Right kidney (tissue), 1 donor: Measurements from ENCODE around the gene DIAPH1.

ENCODE experiments used
- DNase-seq: peaks from one replicate; pipeline ENCODE4 v3.0.0-alpha.2; 2016

Gene DIAPH1

DNA sequence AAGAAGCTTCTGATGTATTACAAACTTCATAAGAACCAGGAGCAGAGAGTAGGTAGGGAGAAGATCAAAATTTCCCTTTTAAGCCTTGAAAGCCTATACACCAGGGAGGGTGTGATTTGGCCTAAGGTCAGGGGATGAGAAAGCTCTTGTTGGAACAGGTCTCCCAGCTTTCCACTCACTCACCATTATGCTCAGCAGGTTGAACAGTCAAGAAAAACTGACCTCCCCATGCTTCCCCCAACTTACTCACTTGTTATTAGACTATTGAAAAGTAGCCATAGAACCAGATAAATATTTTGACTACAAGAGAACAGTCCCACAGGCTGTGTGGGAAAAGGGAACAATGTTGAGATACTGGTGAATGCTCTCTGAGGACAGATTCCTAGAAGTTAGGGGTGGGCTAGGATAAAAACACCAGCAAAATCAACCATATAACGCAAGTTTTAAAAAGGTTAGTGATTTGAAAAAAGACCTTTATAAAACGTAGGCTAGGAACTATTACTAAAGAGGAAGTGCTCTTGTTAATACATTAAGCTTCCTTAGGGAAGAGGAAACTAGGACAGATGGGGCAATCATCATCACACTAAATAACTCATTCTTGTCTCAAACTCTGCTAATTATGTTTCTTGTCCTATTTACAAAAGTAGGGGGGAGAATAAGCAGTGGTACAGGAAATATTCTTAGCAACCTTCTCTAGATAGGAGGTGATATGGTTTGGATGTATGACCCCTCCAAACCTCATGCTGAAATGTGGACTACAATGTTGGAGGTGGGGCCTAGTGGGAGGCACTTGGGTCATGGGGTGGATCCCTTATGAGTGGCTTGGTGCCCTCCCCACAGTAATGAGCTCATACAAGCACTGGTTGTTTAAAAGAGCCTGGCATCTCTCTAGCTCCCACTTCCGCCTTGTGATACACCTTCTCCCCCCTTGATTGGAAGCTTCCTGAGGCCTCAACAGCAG, 98.9 kb downstream of the DIAPH1 start:
- no peak for DNase-seq

DNA sequence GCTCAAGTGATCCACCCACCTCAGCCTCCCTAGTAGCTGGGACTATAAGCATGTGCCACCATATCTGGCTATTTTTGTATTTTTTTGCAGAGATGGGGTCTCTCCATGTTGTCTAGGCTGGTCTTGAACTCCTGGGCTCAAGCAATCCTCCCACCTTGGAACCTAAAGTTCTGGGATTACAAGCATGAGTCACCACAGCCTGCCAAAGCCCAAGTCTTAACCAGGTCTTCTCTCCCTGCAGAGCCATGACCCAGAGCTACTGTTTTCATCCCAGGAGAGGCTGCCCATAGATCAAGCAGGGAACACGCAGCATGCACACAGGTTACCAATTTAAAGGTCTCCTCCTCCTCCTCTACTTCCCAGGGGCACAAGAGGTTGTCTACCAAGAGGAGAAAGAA, 100.2 kb downstream of the DIAPH1 start:
- DNase-seq = no peak

DNA sequence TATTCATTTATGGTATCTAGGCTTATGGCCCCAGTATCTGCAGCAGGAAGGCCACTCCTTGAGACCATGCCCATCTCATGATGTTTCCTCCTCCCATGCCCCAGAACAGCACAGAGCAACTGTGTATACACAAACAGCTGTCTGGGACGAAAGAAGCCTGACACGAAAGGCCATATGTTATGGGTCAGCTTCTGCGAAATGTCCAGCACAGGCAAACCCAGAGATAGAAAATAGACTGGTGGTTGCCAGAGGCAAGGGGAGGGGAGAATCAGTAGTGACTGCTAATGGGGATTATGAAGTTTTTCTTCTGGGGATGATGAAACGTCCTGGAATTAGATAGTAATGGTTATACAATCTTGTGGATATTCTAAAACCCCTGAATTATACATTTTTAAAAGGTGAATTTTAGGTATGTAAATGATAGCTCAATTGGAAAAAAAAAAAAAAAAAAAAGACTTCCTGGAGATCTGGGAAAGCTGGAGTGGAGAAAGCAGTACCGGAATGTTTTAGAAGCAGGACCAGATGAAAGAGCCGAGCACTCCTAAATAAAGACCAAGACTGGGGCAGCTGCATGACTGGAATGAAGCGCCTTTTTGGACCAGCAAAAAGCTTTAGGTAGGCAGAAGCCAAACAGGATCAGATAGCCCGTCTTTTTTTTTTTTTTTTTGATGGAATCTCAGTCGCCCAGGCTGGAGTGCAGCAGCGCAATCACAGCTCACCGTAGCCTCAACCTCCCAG, 100.8 kb downstream of the DIAPH1 start:
- DNase-seq = no peak

DNA sequence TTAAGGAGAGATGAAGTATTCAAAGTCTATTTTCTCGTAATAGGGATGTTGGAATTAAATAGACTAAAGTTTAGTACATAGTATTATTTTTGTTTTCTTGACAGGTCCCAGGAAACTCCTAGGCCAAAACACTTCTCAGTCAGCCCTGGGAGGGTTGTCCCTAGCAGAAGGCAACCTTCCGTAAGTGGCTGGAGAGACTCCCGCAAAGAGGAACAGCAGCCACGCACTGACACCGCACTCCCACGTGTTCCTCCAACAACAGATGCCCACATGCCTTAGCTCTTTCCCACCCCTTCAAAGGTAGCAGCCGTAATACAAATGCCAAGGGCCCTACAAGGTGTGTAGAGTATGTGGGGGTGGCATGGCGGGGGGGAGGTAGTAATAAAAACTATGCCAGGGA, 101.5 kb downstream of the DIAPH1 start:
- DNase-seq = no peak

DNA sequence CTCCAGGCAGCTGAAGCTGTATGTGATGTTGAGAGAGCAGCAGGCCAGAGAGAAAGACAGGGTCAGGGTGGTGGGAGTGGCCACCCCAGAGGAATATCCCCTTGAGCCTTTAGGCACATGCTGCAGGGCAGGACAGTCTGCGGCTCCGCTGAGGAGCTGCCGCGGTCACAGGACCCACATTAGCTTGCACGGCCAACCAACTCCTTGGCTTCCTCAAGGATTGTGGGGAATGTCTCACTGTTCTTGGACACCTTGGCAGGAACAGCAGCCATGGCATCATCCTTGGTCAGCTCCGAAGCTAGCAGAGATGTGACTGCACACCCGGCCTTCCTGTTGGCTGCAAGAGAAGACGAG, 102.2 kb downstream of the DIAPH1 start:
- DNase-seq = no peak

- peak; percentile 16 for DNase-seq
Observed at GRCh38 chr5:141515946-141516671, 102.7 kb downstream of the DIAPH1 start.

GRCh38 chr5:141515141-141515540, 103.7 kb downstream of the DIAPH1 start:
- DNase-seq = no peak

DNA sequence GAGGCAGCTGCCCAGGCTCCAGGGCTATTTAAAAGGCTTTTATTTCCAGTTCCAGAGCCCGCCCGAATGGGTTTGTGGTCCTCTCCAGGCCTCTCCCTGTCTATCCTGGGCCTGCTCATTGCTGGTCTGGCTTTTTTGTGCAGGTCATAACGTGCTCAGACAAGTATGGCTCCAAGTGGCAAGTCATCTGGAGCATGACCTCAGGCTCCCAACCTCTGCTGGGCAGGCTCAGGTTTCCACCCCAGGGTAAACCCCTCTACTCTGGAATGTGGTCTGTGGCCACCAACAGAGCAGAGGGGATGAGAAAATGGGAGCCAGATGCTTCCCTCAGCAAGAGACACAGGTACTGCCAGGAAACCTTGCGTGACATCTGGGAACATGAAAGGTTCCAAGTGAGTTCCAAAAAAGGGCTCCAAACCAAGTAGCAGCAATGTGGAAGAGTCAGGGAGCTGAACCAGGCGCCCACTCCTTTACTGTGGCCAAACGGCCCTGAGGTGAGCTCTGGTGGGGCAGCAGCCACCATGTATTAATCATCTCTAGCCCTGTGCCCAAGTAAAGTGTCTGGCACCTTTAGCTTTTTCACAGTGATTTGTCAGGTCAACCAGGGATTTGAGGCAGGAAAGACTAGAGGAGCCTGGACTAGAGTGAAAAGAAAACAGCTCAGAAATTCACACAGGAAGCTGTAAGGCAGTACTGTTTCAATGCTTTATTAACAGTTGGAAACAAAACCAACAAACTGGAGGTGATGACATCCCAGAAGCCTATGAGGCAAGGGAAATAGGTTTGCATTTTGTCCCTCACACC, 104.3 kb downstream of the DIAPH1 start:
- DNase-seq = peak; percentile 47

- DNase-seq = peak; percentile 91
Observed at GRCh38 chr5:141513627-141514329, 105.0 kb downstream of the DIAPH1 start.

DNA sequence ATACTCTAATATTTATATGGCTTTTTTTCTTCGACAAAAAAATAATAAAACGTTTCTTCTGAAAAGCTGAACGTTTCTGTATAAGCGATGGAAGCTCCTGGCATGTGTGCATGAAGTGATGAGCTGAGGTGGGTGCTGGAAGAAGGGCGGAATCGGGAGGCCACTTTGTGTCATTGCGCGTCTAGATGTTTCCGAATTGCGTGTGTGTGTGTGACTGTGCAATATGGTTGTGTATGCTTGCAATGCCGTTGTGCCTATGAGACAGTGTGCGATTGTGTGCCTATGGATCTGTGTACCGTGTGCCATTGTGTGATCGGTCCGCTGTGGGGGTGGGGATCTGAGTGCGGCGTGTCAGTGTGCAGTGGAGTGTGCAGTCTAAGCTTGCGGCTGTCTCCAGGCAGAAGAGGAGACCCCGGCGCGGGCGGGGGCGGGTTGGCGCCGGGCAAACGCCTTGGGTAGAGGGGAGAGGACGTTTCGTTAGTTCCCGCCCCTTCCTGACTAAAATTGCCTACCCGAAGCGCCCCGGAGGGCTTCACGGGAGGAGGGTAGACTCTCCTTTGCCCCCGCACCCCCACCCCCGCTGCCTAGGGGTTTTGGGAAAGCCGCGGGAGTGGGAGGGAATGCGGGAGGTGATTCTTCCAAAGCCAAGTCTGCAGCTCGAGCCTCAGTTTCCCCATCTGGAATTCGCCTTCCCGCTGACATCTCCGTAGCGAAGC, 105.7 kb downstream of the DIAPH1 start:
- DNase-seq = peak; percentile 86

GRCh38 chr5:141512390-141512910, 106.3 kb downstream of the DIAPH1 start:
- DNase-seq = peak; percentile 80

GRCh38 chr5:141511771-141512325, 107.0 kb downstream of the DIAPH1 start:
- DNase-seq = no peak

DNA sequence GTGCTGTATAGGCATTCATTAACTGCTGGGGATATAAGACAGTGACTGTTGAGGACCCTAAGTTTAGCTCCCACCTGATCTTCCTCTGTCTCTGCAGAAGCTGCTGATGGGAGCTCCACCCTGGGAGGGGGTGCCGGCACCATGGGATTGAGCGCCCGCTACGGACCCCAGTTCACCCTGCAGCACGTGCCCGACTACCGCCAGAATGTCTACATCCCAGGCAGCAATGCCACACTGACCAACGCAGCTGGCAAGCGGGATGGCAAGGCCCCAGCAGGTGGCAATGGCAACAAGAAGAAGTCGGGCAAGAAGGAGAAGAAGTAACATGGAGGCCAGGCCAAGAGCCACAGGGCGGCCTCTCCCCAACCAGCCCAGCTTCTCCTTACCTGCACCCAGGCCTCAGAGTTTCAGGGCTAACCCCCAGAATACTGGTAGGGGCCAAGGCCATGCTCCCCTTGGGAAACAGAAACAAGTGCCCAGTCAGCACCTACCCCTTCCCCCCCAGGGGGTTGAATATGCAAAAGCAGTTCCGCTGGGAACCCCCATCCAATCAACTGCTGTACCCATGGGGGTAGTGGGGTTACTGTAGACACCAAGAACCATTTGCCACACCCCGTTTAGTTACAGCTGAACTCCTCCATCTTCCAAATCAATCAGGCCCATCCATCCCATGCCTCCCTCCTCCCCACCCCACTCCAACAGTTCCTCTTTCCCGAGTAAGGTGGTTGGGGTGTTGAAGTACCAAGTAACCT, 107.8 kb downstream of the DIAPH1 start:
- DNase-seq = no peak

- no peak for DNase-seq
Observed at GRCh38 chr5:141510160-141510559, 108.6 kb downstream of the DIAPH1 start.

DNA sequence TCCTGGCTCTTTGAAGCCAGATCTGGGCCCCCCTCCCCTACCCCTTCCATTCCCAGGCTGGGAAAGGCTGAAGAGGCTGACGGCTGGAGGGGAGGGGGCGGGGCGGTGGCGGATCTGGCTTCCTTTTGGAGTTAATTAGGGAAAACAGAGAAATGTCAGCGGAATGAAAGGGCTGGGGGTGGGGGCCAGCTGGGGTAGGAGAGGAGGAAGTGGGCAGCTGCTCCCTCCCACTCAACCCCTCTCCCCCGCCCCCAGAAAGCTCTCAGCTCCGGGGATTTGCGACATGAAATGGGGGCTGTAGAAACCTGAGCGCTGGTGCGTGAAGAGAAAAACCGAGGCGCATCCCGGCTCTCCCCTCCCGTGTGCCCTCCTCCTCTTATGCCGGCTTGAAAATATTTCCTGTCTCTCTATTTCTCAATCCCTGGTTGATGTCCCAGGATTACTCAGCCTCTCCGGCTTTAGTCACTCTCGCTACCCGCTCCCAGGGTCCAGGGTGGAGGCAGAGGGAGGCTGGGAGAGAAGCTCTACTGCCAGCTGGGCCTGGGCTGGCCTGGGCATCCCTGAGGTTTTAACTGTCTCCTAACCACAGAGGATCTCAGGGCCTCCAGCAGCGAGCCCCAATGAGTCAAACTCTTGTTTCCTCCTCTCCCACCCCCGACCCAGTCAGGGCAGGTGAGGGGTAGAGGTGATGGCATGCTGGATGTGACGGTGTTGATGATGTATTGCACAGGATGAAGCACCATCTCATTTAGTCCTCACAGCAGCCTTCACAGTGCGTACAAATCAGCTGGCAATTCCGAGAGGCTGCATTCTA, 109.8 kb downstream of the DIAPH1 start:
- DNase-seq = peak; percentile 70

DNA sequence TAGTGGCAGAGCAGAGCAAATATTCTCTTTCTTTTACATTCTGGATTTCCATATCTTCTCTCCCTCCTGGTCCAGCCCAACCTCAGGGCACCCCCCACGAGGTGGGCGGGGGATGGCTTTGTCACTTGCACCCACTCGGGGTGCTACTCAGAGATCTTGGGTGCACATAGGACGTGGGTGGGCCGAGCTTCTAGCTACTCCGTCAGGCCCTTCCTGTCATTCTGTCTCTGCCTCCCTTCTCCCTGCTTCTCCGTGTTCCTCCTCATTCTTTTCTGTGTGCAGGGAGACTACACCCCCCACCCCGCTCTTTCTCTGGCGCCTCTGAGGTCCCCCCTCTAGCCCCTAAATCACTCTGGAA, 110.4 kb downstream of the DIAPH1 start:
- peak; percentile 75 for DNase-seq

GRCh38 chr5:141507387-141508091, 111.3 kb downstream of the DIAPH1 start:
- DNase-seq = peak; percentile 67
